ENCODE measurements around the gene GINS3. TPM values are rescaled to one million over a fixed set of nuclear protein-coding genes. Genes with fewer than 3 reads are reported as not detected.

Gene GINS3
- total RNA-seq, 1 experiment from 2014 or later, result 17.5 TPM

GRCh38 chr16:58345574-58346354 lies 46.5 kb upstream of the GINS3 start:
- no TSS peak for BruUV-seq (replicated peaks)
- no peak overlapping the region for H2AFZ ChIP-seq (ENCODE audit: low read length)
- no peak overlapping the region for H3K9ac ChIP-seq (ENCODE audit: low read length)
- no peaks in the 10 kb centered on the region for H3K4me1 ChIP-seq (ENCODE audit: insufficient read depth, low read length)
- no peaks in the 10 kb centered on the region for H3K9me3 ChIP-seq (ENCODE audit: low read length)
- no peaks in the 10 kb centered on the region for H3K9me2 ChIP-seq (replicated peaks; ENCODE audit: low read length)
- no peak overlapping the region for H3K27ac ChIP-seq (ENCODE audit: low read length)
- DNase-seq (peak; percentile 37), ATAC-seq (no peak)
- no peak overlapping the region for H3K4me3 ChIP-seq (ENCODE audit: low read length)
- CTCF ChIA-PET, result interaction anchor here (1.0 kb wide), 2 partner anchors 132 to 142 kb away, joined by 3 read pairs; no protein-coding TSS in a partner anchor
- intact Hi-C loops (cut with micrococcal nuclease), result loop anchor here (5.0 kb wide), 1 partner anchor 42 kb away; no protein-coding TSS in a partner anchor
- H3K36me3 ChIP-seq (ENCODE audit: low read depth, low read length), result no peaks in the 10 kb centered on the region
- POLR2A ChIA-PET (ENCODE audit: unreplicated experiment), result no interaction called here
- no peaks in the 10 kb centered on the region for H3K79me2 ChIP-seq (ENCODE audit: low read length)
- no peak overlapping the region for H3K4me2 ChIP-seq (ENCODE audit: low read length)
- H4K20me1 ChIP-seq (ENCODE audit: low read length), result no peaks in the 10 kb centered on the region
- TF ChIP-seq CTCF (conservative IDR thresholded peaks at IDR 0.05; ENCODE audit: low read depth, low read length) (peak; percentile 62), EZH2phosphoT487 (IDR thresholded peaks at IDR 0.05; ENCODE audit: borderline replicate concordance, low read length) (no peak), EZH2 (IDR thresholded peaks at IDR 0.05; ENCODE audit: low read length, unreplicated experiment) (no peak)
- H3F3A ChIP-seq (ENCODE audit: low read length, unreplicated experiment), result no peaks in the 10 kb centered on the region
- H3K27me3 ChIP-seq (ENCODE audit: low read length), result no peaks in the 10 kb centered on the region

- CTCF ChIA-PET, result no interaction called here
- DNase-seq, result no peak
Observed at GRCh38 chr16:58346831-58347371, 45.4 kb upstream of the GINS3 start.

More at GRCh38 chr16:58346831-58347371, 45.4 kb upstream of the GINS3 start:
- no peak overlapping the region for H3K4me3 ChIP-seq (ENCODE audit: low read length)
- H3F3A ChIP-seq (ENCODE audit: low read length, unreplicated experiment), result no peaks in the 10 kb centered on the region
- no peak for ATAC-seq
- no peaks in the 10 kb centered on the region for H3K9me2 ChIP-seq (replicated peaks; ENCODE audit: low read length)
- no peaks in the 10 kb centered on the region for H3K36me3 ChIP-seq (ENCODE audit: low read depth, low read length)
- H3K27ac ChIP-seq (ENCODE audit: low read length), result no peak overlapping the region
- BruUV-seq (replicated peaks), result no TSS peak
- POLR2A ChIA-PET (ENCODE audit: unreplicated experiment), result no interaction called here
- no peaks in the 10 kb centered on the region for H3K79me2 ChIP-seq (ENCODE audit: low read length)
- H2AFZ ChIP-seq (ENCODE audit: low read length), result no peak overlapping the region
- no peaks in the 10 kb centered on the region for H3K4me1 ChIP-seq (ENCODE audit: insufficient read depth, low read length)
- no peaks in the 10 kb centered on the region for H3K9me3 ChIP-seq (ENCODE audit: low read length)
- no peak overlapping the region for H3K9ac ChIP-seq (ENCODE audit: low read length)
- H4K20me1 ChIP-seq (ENCODE audit: low read length), result no peaks in the 10 kb centered on the region
- intact Hi-C loops (cut with micrococcal nuclease), result loop anchor here (5.0 kb wide), 1 partner anchor 40 kb away; no protein-coding TSS in a partner anchor
- no peak overlapping the region for H3K4me2 ChIP-seq (ENCODE audit: low read length)
- H3K27me3 ChIP-seq (ENCODE audit: low read length), result no peaks in the 10 kb centered on the region
- TF ChIP-seq CTCF (conservative IDR thresholded peaks at IDR 0.05; ENCODE audit: low read depth, low read length), result no peak
- TF ChIP-seq EZH2 (IDR thresholded peaks at IDR 0.05; ENCODE audit: low read length, unreplicated experiment), result no peak
- no peak for TF ChIP-seq EZH2phosphoT487 (IDR thresholded peaks at IDR 0.05; ENCODE audit: borderline replicate concordance, low read length)
